Measurements from ENCODE around the gene MRGPRF. TPM values are rescaled to one million over a fixed set of nuclear protein-coding genes. Genes with fewer than 3 reads are reported as not detected.

Gene MRGPRF
- total RNA-seq, 2 donors from 2014 or later, result 20.0 to 53.3 TPM

GRCh38 chr11:69059985-69060384 lies 46.9 kb upstream of the MRGPRF start:
- H3K36me3 ChIP-seq, result peaks cover 0 to 4% of the 10 kb centered on the region in 2 donors

GRCh38 chr11:69059429-69059828 lies 46.4 kb upstream of the MRGPRF start:
- Histone ChIP-seq H3K4me3 (no peak overlapping the region), H3K27ac (no peak overlapping the region), H3K27me3 (replicated peaks; ENCODE audit: insufficient read depth) (no peaks in the 10 kb centered on the region), H3K36me3 (peaks cover 0 to 4% of the 10 kb centered on the region in 2 donors), H3K9me3 (no peaks in the 10 kb centered on the region), H3K4me1 (replicated peaks) (no peaks in the 10 kb centered on the region)
- 96% methylated on average over 7 of the region's 7 CpGs for WGBS
- intact Hi-C loops (cut with DNase I), result no loop called here
- no peak for DNase-seq (ENCODE audit: low spot score)
- TF ChIP-seq CTCF (IDR thresholded peaks at IDR 0.05), result no peak
- TF ChIP-seq POLR2AphosphoS5 (IDR thresholded peaks at IDR 0.05), result no peak
- TF ChIP-seq POLR2A (IDR thresholded peaks at IDR 0.05), result no peak

More at GRCh38 chr11:69059985-69060384, 46.9 kb upstream of the MRGPRF start:
- DNase-seq (ENCODE audit: low spot score), result no peak
- Histone ChIP-seq H3K4me3 (no peak overlapping the region), H3K27me3 (replicated peaks; ENCODE audit: insufficient read depth) (no peaks in the 10 kb centered on the region), H3K9me3 (no peaks in the 10 kb centered on the region), H3K27ac (no peak overlapping the region), H3K4me1 (replicated peaks) (no peaks in the 10 kb centered on the region)
- no peak for TF ChIP-seq CTCF (IDR thresholded peaks at IDR 0.05)
- no peak for TF ChIP-seq POLR2AphosphoS5 (IDR thresholded peaks at IDR 0.05)
- TF ChIP-seq POLR2A (IDR thresholded peaks at IDR 0.05), result no peak
- 91% methylated on average over 12 of the region's 12 CpGs for WGBS
- intact Hi-C loops (cut with DNase I), result no loop called here

DNA sequence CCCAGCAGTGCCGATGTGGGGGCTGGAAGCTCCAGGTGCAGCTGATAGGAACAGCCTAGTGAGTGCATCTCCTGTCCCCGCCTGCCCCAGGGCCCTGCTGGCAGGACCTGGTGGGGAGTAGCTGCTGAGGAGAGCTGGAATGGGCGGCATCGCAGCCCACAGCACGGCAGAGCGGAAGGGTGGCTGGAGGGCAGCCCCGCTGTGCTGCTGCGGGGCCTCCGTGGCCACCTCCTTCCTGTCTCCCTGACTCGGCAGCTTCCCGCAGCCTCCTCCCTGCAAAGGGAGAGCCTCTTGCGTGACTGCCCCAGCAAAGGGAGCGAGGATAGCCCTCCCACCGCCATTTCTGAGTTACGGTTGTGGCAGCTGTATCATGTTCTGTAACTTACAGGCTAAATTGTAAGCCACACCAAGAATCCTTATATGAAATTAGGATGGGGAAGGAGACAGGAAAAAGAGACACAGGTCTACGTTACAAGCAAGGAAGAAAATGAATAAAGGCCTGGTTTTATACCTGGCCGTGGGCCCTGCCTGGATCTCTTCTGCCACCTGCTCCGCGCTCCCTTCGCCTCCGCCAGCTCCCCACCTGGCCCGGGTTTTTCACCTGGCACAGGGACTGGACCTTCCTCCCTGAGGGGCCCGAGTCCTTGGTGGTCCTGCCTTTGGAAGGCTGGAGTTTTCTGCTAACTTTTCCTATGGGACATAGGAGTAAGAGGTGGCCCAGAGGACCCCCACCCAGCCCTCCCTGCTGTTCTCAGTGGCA lies 45.6 kb upstream of the MRGPRF start:
- intact Hi-C loops (cut with DNase I), result no loop called here
- TF ChIP-seq POLR2A (IDR thresholded peaks at IDR 0.05), result no peak
- TF ChIP-seq POLR2AphosphoS5 (IDR thresholded peaks at IDR 0.05), result no peak
- no peak for TF ChIP-seq CTCF (IDR thresholded peaks at IDR 0.05)

DNA sequence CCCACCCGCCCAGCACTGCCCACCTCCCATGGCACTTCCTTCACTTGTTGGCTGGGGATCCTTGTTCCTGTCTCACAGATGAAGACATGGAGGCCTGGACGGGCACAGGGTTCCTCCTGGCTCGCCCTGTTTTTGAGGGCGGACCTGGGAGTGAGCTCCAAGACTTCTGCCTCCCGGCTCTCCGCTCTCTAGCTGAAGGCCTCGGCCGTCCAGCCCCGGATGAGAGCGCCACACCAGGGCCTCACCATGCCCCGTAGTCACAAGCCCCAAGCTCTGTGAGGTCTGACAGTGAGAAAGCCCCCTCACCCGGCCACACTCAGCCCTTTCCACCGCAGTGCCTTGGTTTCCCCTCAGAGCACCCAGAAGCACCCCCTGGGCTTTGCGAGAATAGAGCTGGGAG lies 44.8 kb upstream of the MRGPRF start:
- TF ChIP-seq CTCF (IDR thresholded peaks at IDR 0.05) (no peak), POLR2A (IDR thresholded peaks at IDR 0.05) (no peak), POLR2AphosphoS5 (IDR thresholded peaks at IDR 0.05) (no peak)
- WGBS, result 88% methylated on average over 13 of the region's 14 CpGs
- H3K27ac ChIP-seq, result no peak overlapping the region

More for the DNA sequence above, 45.6 kb upstream of the MRGPRF start:
- DNase-seq (ENCODE audit: low spot score), result no peak
- WGBS, result 77% methylated on average over 23 of the region's 23 CpGs
- Histone ChIP-seq H3K36me3 (peaks cover 0 to 4% of the 10 kb centered on the region in 2 donors), H3K4me3 (no peak overlapping the region), H3K27me3 (replicated peaks; ENCODE audit: insufficient read depth) (no peaks in the 10 kb centered on the region), H3K9me3 (no peaks in the 10 kb centered on the region), H3K4me1 (replicated peaks) (no peaks in the 10 kb centered on the region), H3K27ac (no peak overlapping the region)

GRCh38 chr11:69057236-69057635 lies 44.2 kb upstream of the MRGPRF start:
- no peak for DNase-seq (ENCODE audit: low spot score)

More for the DNA sequence above, 44.8 kb upstream of the MRGPRF start:
- no peaks in the 10 kb centered on the region for H3K9me3 ChIP-seq
- H3K4me3 ChIP-seq, result no peak overlapping the region
- no peaks in the 10 kb centered on the region for H3K36me3 ChIP-seq
- intact Hi-C loops (cut with DNase I), result no loop called here
- no peak for DNase-seq (ENCODE audit: low spot score)
- no peaks in the 10 kb centered on the region for H3K4me1 ChIP-seq (replicated peaks)
- H3K27me3 ChIP-seq (replicated peaks; ENCODE audit: insufficient read depth), result no peaks in the 10 kb centered on the region

More at GRCh38 chr11:69057236-69057635, 44.2 kb upstream of the MRGPRF start:
- Histone ChIP-seq H3K9me3 (no peaks in the 10 kb centered on the region), H3K27me3 (replicated peaks; ENCODE audit: insufficient read depth) (no peaks in the 10 kb centered on the region), H3K36me3 (no peaks in the 10 kb centered on the region), H3K27ac (no peak overlapping the region), H3K4me3 (no peak overlapping the region), H3K4me1 (replicated peaks) (no peaks in the 10 kb centered on the region)
- intact Hi-C loops (cut with DNase I), result no loop called here
- WGBS, result 96% methylated on average over 15 of the region's 15 CpGs
- TF ChIP-seq POLR2AphosphoS5 (IDR thresholded peaks at IDR 0.05) (no peak), POLR2A (IDR thresholded peaks at IDR 0.05) (no peak), CTCF (IDR thresholded peaks at IDR 0.05) (no peak)
